ENCODE results near the gene ASTN2.

ASTN2 gene

GRCh38 chr9:117365438-117365837 lies 49.4 kb downstream of the ASTN2 start:
- Histone ChIP-seq H3K9ac (ENCODE audit: low read length) (no peak overlapping the region), H3K36me3 (ENCODE audit: control insufficient read depth, insufficient read depth, low read length) (no peaks in the 10 kb centered on the region), H3K4me3 (ENCODE audit: low read depth, low read length) (no peak overlapping the region), H3K27ac (ENCODE audit: low read depth, low read length) (no peak overlapping the region), H3K4me1 (ENCODE audit: control insufficient read depth, insufficient read depth, low read length) (peaks cover 3% of the 10 kb centered on the region), H3K27me3 (ENCODE audit: control insufficient read depth, insufficient read depth, low read length) (no peaks in the 10 kb centered on the region), H3K9me3 (ENCODE audit: control insufficient read depth, insufficient read depth, low read depth, low read length) (no peaks in the 10 kb centered on the region)

- Histone ChIP-seq H3K9me3 (ENCODE audit: control insufficient read depth, insufficient read depth, low read depth, low read length) (no peaks in the 10 kb centered on the region), H3K9ac (ENCODE audit: low read length) (no peak overlapping the region), H3K4me3 (ENCODE audit: low read depth, low read length) (no peak overlapping the region), H3K27me3 (ENCODE audit: control insufficient read depth, insufficient read depth, low read length) (no peaks in the 10 kb centered on the region), H3K27ac (ENCODE audit: low read depth, low read length) (no peak overlapping the region), H3K4me1 (ENCODE audit: control insufficient read depth, insufficient read depth, low read length) (no peaks in the 10 kb centered on the region), H3K36me3 (ENCODE audit: control insufficient read depth, insufficient read depth, low read length) (no peaks in the 10 kb centered on the region)
Measured at GRCh38 chr9:117363006-117363405, 51.9 kb downstream of the ASTN2 start.

GRCh38 chr9:117359910-117360309 lies 54.9 kb downstream of the ASTN2 start:
- Histone ChIP-seq H3K9ac (ENCODE audit: low read length) (no peak overlapping the region), H3K36me3 (ENCODE audit: control insufficient read depth, insufficient read depth, low read length) (no peaks in the 10 kb centered on the region), H3K4me1 (ENCODE audit: control insufficient read depth, insufficient read depth, low read length) (no peaks in the 10 kb centered on the region), H3K9me3 (ENCODE audit: control insufficient read depth, insufficient read depth, low read depth, low read length) (no peaks in the 10 kb centered on the region), H3K27me3 (ENCODE audit: control insufficient read depth, insufficient read depth, low read length) (no peaks in the 10 kb centered on the region), H3K27ac (ENCODE audit: low read depth, low read length) (no peak overlapping the region), H3K4me3 (ENCODE audit: low read depth, low read length) (no peak overlapping the region)

GRCh38 chr9:117355542-117355941 lies 59.3 kb downstream of the ASTN2 start:
- H3K27ac ChIP-seq (ENCODE audit: low read depth, low read length), result no peak overlapping the region
- no peak overlapping the region for H3K4me3 ChIP-seq (ENCODE audit: low read depth, low read length)
- H3K9ac ChIP-seq (ENCODE audit: low read length), result no peak overlapping the region
- H3K27me3 ChIP-seq (ENCODE audit: control insufficient read depth, insufficient read depth, low read length), result no peaks in the 10 kb centered on the region
- peaks cover 4% of the 10 kb centered on the region; the same call in 1 of the 2 replicates for H3K4me1 ChIP-seq (ENCODE audit: control insufficient read depth, insufficient read depth, low read length)
- no peaks in the 10 kb centered on the region for H3K9me3 ChIP-seq (ENCODE audit: control insufficient read depth, insufficient read depth, low read depth, low read length)
- H3K36me3 ChIP-seq (ENCODE audit: control insufficient read depth, insufficient read depth, low read length), result no peaks in the 10 kb centered on the region

DNA sequence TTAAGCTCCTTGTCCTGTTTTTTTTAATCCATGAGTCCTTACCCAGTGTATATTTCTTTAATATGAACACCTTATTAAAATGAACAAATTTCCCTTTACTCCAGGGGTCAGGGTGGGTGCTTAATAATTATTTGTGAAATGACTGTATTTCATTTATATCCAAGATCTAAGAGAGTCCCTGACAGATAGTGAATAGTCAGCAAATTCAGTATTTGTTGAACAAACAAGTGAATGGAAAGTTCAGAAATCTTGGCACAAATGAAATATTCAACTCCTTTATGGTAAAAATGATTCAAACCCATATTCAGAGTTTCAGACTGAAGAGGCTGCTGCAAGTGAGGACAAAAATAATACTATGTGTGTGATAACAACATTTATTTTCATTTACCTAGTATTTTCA lies 59.9 kb downstream of the ASTN2 start:
- no peak overlapping the region for H3K9ac ChIP-seq (ENCODE audit: low read length)
- peaks cover 4% of the 10 kb centered on the region; the same call in 1 of the 2 replicates for H3K4me1 ChIP-seq (ENCODE audit: control insufficient read depth, insufficient read depth, low read length)
- no peaks in the 10 kb centered on the region for H3K27me3 ChIP-seq (ENCODE audit: control insufficient read depth, insufficient read depth, low read length)
- no peaks in the 10 kb centered on the region for H3K36me3 ChIP-seq (ENCODE audit: control insufficient read depth, insufficient read depth, low read length)
- H3K27ac ChIP-seq (ENCODE audit: low read depth, low read length), result no peak overlapping the region
- H3K4me3 ChIP-seq (ENCODE audit: low read depth, low read length), result no peak overlapping the region
- H3K9me3 ChIP-seq (ENCODE audit: control insufficient read depth, insufficient read depth, low read depth, low read length), result no peaks in the 10 kb centered on the region

- H3K4me1 ChIP-seq (ENCODE audit: control insufficient read depth, insufficient read depth, low read length), result peaks cover 4% of the 10 kb centered on the region; the same call in 1 of the 2 replicates
- H3K27ac ChIP-seq (ENCODE audit: low read depth, low read length), result no peak overlapping the region
- H3K27me3 ChIP-seq (ENCODE audit: control insufficient read depth, insufficient read depth, low read length), result no peaks in the 10 kb centered on the region
- no peaks in the 10 kb centered on the region for H3K36me3 ChIP-seq (ENCODE audit: control insufficient read depth, insufficient read depth, low read length)
- no peak overlapping the region for H3K4me3 ChIP-seq (ENCODE audit: low read depth, low read length)
- no peak overlapping the region for H3K9ac ChIP-seq (ENCODE audit: low read length)
- H3K9me3 ChIP-seq (ENCODE audit: control insufficient read depth, insufficient read depth, low read depth, low read length), result no peaks in the 10 kb centered on the region
Measured at GRCh38 chr9:117354244-117354847, 60.5 kb downstream of the ASTN2 start.

GRCh38 chr9:117344892-117345660 lies 69.8 kb downstream of the ASTN2 start:
- H3K4me3 ChIP-seq (ENCODE audit: low read depth, low read length), result no peak overlapping the region

GRCh38 chr9:117343427-117343826 lies 71.4 kb downstream of the ASTN2 start:
- H3K9ac ChIP-seq (ENCODE audit: low read length), result no peak overlapping the region
- no peaks in the 10 kb centered on the region for H3K36me3 ChIP-seq (ENCODE audit: control insufficient read depth, insufficient read depth, low read length)
- 0 out of 2 replicates have a peak, but pooled peaks cover 3% of the 10 kb centered on the region for H3K9me3 ChIP-seq (ENCODE audit: control insufficient read depth, insufficient read depth, low read depth, low read length)
- H3K4me1 ChIP-seq (ENCODE audit: control insufficient read depth, insufficient read depth, low read length), result no peaks in the 10 kb centered on the region
- no peak overlapping the region for H3K27ac ChIP-seq (ENCODE audit: low read depth, low read length)
- H3K27me3 ChIP-seq (ENCODE audit: control insufficient read depth, insufficient read depth, low read length), result no peaks in the 10 kb centered on the region
- no peak overlapping the region for H3K4me3 ChIP-seq (ENCODE audit: low read depth, low read length)

More at GRCh38 chr9:117344892-117345660, 69.8 kb downstream of the ASTN2 start:
- no peaks in the 10 kb centered on the region for H3K4me1 ChIP-seq (ENCODE audit: control insufficient read depth, insufficient read depth, low read length)
- H3K9ac ChIP-seq (ENCODE audit: low read length), result no peak overlapping the region
- no peaks in the 10 kb centered on the region for H3K36me3 ChIP-seq (ENCODE audit: control insufficient read depth, insufficient read depth, low read length)
- no peaks in the 10 kb centered on the region for H3K27me3 ChIP-seq (ENCODE audit: control insufficient read depth, insufficient read depth, low read length)
- H3K9me3 ChIP-seq (ENCODE audit: control insufficient read depth, insufficient read depth, low read depth, low read length), result 0 out of 2 replicates have a peak, but pooled peaks cover 3% of the 10 kb centered on the region
- no peak overlapping the region for H3K27ac ChIP-seq (ENCODE audit: low read depth, low read length)

DNA sequence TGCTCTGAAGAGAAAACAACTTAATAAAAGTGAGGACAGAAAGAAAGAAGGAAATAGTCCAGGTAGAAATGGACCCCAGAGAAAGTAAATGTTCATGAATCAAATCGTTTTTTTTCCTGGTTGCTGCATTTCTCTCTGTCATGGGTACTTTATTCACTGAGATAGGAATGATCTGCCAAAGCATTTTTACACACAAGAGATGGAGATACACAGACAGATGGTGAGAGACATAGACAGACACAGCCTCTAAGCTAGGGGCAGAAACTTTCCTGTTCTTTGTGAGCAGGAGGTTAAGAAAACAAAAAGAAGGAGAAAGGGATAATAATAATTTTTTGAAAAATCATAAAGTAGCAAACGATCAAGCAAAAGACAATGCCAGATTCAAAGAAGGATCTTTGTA lies 73.7 kb downstream of the ASTN2 start:
- no peaks in the 10 kb centered on the region for H3K27me3 ChIP-seq (ENCODE audit: control insufficient read depth, insufficient read depth, low read length)
- no peaks in the 10 kb centered on the region for H3K4me1 ChIP-seq (ENCODE audit: control insufficient read depth, insufficient read depth, low read length)
- H3K9ac ChIP-seq (ENCODE audit: low read length), result no peak overlapping the region
- no peak overlapping the region for H3K27ac ChIP-seq (ENCODE audit: low read depth, low read length)
- no peaks in the 10 kb centered on the region for H3K36me3 ChIP-seq (ENCODE audit: control insufficient read depth, insufficient read depth, low read length)
- H3K9me3 ChIP-seq (ENCODE audit: control insufficient read depth, insufficient read depth, low read depth, low read length), result 0 out of 2 replicates have a peak, but pooled peaks cover 3% of the 10 kb centered on the region
- H3K4me3 ChIP-seq (ENCODE audit: low read depth, low read length), result no peak overlapping the region

GRCh38 chr9:117340422-117340821 lies 74.4 kb downstream of the ASTN2 start:
- Histone ChIP-seq H3K9me3 (ENCODE audit: control insufficient read depth, insufficient read depth, low read depth, low read length) (0 out of 2 replicates have a peak, but pooled peaks cover 3% of the 10 kb centered on the region), H3K36me3 (ENCODE audit: control insufficient read depth, insufficient read depth, low read length) (no peaks in the 10 kb centered on the region), H3K4me1 (ENCODE audit: control insufficient read depth, insufficient read depth, low read length) (no peaks in the 10 kb centered on the region), H3K9ac (ENCODE audit: low read length) (no peak overlapping the region), H3K4me3 (ENCODE audit: low read depth, low read length) (no peak overlapping the region), H3K27me3 (ENCODE audit: control insufficient read depth, insufficient read depth, low read length) (no peaks in the 10 kb centered on the region), H3K27ac (ENCODE audit: low read depth, low read length) (no peak overlapping the region)

GRCh38 chr9:117335837-117336433 lies 78.9 kb downstream of the ASTN2 start:
- Histone ChIP-seq H3K9me3 (ENCODE audit: control insufficient read depth, insufficient read depth, low read depth, low read length) (no peaks in the 10 kb centered on the region), H3K27me3 (ENCODE audit: control insufficient read depth, insufficient read depth, low read length) (0 out of 2 replicates have a peak, but pooled peaks cover 1% of the 10 kb centered on the region), H3K9ac (ENCODE audit: low read length) (no peak overlapping the region), H3K4me1 (ENCODE audit: control insufficient read depth, insufficient read depth, low read length) (no peaks in the 10 kb centered on the region), H3K27ac (ENCODE audit: low read depth, low read length) (no peak overlapping the region), H3K36me3 (ENCODE audit: control insufficient read depth, insufficient read depth, low read length) (no peaks in the 10 kb centered on the region), H3K4me3 (ENCODE audit: low read depth, low read length) (no peak overlapping the region)

Data from HUES6 (cell line).